NK-92 treated with Interleukin-12 subunit alpha and Interleukin-12 subunit beta, amount 100 ng/mL, for 24 hours (cell line): Measurements from ENCODE around the gene RHBDD1.

Experiments used
- DNase-seq: peaks from one replicate; lab custom pipeline; 2025; lab: John Stamatoyannopoulos, UW

RHBDD1 gene

GRCh38 chr2:226887940-226888339 lies 52.1 kb downstream of the RHBDD1 start:
- no peak for DNase-seq

GRCh38 chr2:226888378-226888965 lies 52.6 kb downstream of the RHBDD1 start:
- no peak for DNase-seq

- DNase-seq = no peak
Observed at GRCh38 chr2:226888971-226889370, 53.1 kb downstream of the RHBDD1 start.

GRCh38 chr2:226890286-226890685 lies 54.4 kb downstream of the RHBDD1 start:
- DNase-seq = no peak

- no peak for DNase-seq
Observed at GRCh38 chr2:226891780-226892590, 56.1 kb downstream of the RHBDD1 start.

- DNase-seq = no peak
Observed at GRCh38 chr2:226892729-226893128, 56.9 kb downstream of the RHBDD1 start.

GRCh38 chr2:226893216-226893615 lies 57.4 kb downstream of the RHBDD1 start:
- no peak for DNase-seq

- no peak for DNase-seq
Observed at GRCh38 chr2:226894752-226895151, 58.9 kb downstream of the RHBDD1 start.

- DNase-seq = no peak
Observed at GRCh38 chr2:226895579-226895978, 59.7 kb downstream of the RHBDD1 start.

- no peak for DNase-seq
Observed at GRCh38 chr2:226898121-226898520, 62.3 kb downstream of the RHBDD1 start.

- no peak for DNase-seq
Observed at GRCh38 chr2:226898897-226899296, 63.0 kb downstream of the RHBDD1 start.

- DNase-seq = no peak
Observed at GRCh38 chr2:226902041-226902966, 66.5 kb downstream of the RHBDD1 start.

- DNase-seq = peak; percentile 26
Observed at GRCh38 chr2:226903179-226903578, 67.3 kb downstream of the RHBDD1 start.

- DNase-seq = no peak
Observed at GRCh38 chr2:226904592-226904991, 68.7 kb downstream of the RHBDD1 start.

- no peak for DNase-seq
Observed at GRCh38 chr2:226905718-226906117, 69.9 kb downstream of the RHBDD1 start.

GRCh38 chr2:226906163-226906693 lies 70.4 kb downstream of the RHBDD1 start:
- no peak for DNase-seq

- DNase-seq = no peak
Observed at GRCh38 chr2:226909126-226909525, 73.3 kb downstream of the RHBDD1 start.

- DNase-seq = no peak
Observed at GRCh38 chr2:226909836-226910235, 74.0 kb downstream of the RHBDD1 start.

GRCh38 chr2:226910384-226910783 lies 74.5 kb downstream of the RHBDD1 start:
- DNase-seq = no peak

- DNase-seq = no peak
Observed at GRCh38 chr2:226911932-226912331, 76.1 kb downstream of the RHBDD1 start.

GRCh38 chr2:226913641-226914040 lies 77.8 kb downstream of the RHBDD1 start:
- no peak for DNase-seq

GRCh38 chr2:226915846-226916360 lies 80.0 kb downstream of the RHBDD1 start:
- DNase-seq = no peak
